DOHH2 (cell line): ENCODE data around the gene LMO7.

ENCODE experiments used
- H3F3A ChIP-seq: fragments of 200-600 bp; sonication (generic), shearing (Covaris generic); 2 replicates; pipeline ENCODE4 v1.6.0; 2016; ENCODE audit warnings: antibody characterized with exemption, mild to moderate bottlenecking; ENCODE audit not compliant: control insufficient read depth, insufficient read depth
- H3K27ac ChIP-seq: fragments of 200-600 bp; sonication (generic); 2 replicates; pipeline ENCODE4 v1.5.1; 2014; ENCODE audit warnings: low read depth, mild to moderate bottlenecking, low read length, moderate library complexity
- H3K27me3 ChIP-seq: fragments of 200-600 bp; sonication (generic); 2 replicates; pipeline ENCODE4 v1.6.1; 2014; ENCODE audit warnings: mild to moderate bottlenecking, low read length, mixed read lengths; ENCODE audit not compliant: control insufficient read depth
- H3K36me3 ChIP-seq: fragments of 200-600 bp; sonication (generic); 2 replicates; pipeline ENCODE4 v1.6.1; 2014; ENCODE audit warnings: mild to moderate bottlenecking, low read length, moderate library complexity, mixed read lengths; ENCODE audit not compliant: control insufficient read depth
- H3K4me1 ChIP-seq: fragments of 200-600 bp; sonication (generic); 2 replicates; pipeline ENCODE4 v1.6.1; 2014; ENCODE audit warnings: mild to moderate bottlenecking, low read length, mixed read lengths; ENCODE audit not compliant: control insufficient read depth
- H3K4me2 ChIP-seq: fragments of 200-600 bp; sonication (generic); 2 replicates; pipeline ENCODE4 v1.6.0; 2014; ENCODE audit warnings: mild to moderate bottlenecking, low read length, moderate library complexity
- H3K4me3 ChIP-seq: fragments of 200-600 bp; sonication (generic); 2 replicates; pipeline ENCODE4 v1.5.1; 2014; ENCODE audit warnings: mild to moderate bottlenecking, low read length, mixed read lengths
- H3K79me2 ChIP-seq: fragments of 200-600 bp; sonication (generic); 2 replicates; pipeline ENCODE4 v1.6.1; 2014; ENCODE audit warnings: mild to moderate bottlenecking, low read length, mixed read lengths; ENCODE audit not compliant: control insufficient read depth
- H3K9me2 ChIP-seq: fragments of 200-600 bp; sonication (generic); replicated peaks from 2 replicates; pipeline ENCODE4 v1.6.1; 2014; ENCODE audit warnings: mild to moderate bottlenecking, low read length, mixed read lengths; ENCODE audit not compliant: control insufficient read depth
- H3K9me3 ChIP-seq: fragments of 200-600 bp; sonication (generic); 2 replicates; pipeline ENCODE4 v1.6.1; 2014; ENCODE audit warnings: antibody characterized with exemption, low read length, mixed read lengths; ENCODE audit not compliant: control insufficient read depth, insufficient read depth
- H4K20me1 ChIP-seq: fragments of 200-600 bp; sonication (generic); 2 replicates; pipeline ENCODE4 v1.6.0; 2014; ENCODE audit warnings: low read depth, mild to moderate bottlenecking, antibody characterized with exemption, low read length, moderate library complexity; ENCODE audit not compliant: control insufficient read depth, insufficient read depth
- EZH2phosphoT487 ChIP-seq: fragments of 200-600 bp; sonication (generic); IDR thresholded peaks from 2 replicates; pipeline ENCODE4 v1.6.1; 2017; ENCODE audit warnings: borderline replicate concordance, mild to moderate bottlenecking, antibody characterized with exemption, low read length, moderate library complexity, mixed read lengths
- TF ChIP-seq, protein P1 (sequence below): fragments of 200-600 bp; sonication (generic); IDR thresholded peaks from one replicate; pipeline ENCODE4 v1.5.1; 2014; ENCODE audit warnings: antibody characterized with exemption, mild to moderate bottlenecking, low read depth, low read length; ENCODE audit not compliant: poor library complexity, severe bottlenecking

LMO7 gene

DNA sequence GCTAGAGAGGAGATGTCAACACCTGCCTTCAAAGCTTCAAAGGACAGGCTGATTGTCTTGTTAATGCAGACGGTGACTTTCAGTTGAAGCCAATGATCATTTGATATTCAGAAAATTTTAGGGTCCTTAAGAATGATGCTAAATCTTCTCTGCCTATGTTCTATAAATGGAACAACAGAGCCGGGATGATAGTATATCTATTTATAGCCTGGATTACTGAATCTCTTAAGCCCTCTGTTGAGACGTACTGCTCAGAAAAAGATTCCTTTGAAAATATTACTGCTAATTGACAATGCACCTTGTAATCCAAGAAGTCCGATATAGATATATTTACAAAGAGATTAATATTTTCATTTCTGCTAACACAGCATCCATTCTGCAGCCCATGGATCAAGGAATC is 35.8 kb upstream of the LMO7 start:
- no peak for TF ChIP-seq EZH2phosphoT487
- TF ChIP-seq, protein P1, sequence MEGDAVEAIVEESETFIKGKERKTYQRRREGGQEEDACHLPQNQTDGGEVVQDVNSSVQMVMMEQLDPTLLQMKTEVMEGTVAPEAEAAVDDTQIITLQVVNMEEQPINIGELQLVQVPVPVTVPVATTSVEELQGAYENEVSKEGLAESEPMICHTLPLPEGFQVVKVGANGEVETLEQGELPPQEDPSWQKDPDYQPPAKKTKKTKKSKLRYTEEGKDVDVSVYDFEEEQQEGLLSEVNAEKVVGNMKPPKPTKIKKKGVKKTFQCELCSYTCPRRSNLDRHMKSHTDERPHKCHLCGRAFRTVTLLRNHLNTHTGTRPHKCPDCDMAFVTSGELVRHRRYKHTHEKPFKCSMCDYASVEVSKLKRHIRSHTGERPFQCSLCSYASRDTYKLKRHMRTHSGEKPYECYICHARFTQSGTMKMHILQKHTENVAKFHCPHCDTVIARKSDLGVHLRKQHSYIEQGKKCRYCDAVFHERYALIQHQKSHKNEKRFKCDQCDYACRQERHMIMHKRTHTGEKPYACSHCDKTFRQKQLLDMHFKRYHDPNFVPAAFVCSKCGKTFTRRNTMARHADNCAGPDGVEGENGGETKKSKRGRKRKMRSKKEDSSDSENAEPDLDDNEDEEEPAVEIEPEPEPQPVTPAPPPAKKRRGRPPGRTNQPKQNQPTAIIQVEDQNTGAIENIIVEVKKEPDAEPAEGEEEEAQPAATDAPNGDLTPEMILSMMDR = no peak
- Histone ChIP-seq H3K9me3 (no peaks in the 10 kb centered on the region), H4K20me1 (no peaks in the 10 kb centered on the region)

DNA sequence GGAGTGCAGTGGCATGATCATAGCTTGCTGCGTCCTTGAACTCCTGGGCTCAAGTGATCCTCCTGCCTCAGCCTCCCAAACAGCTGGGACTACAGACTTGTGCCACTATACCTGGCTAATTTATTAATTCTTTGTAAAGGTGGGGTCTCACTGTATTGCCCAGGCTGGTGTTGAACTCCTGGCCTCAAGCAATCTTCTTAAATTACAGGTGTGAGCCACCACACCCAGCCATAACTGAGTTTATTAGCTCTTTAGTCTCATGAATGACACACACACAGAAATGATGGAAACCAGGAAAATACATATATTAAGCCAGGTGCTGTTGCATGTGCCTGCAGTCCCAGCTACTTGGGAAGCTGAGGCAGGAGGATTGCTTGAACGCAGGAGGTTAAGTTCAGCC is 33.1 kb upstream of the LMO7 start:
- Histone ChIP-seq H4K20me1 (no peaks in the 10 kb centered on the region), H3K27ac (no peak overlapping the region), H3F3A (no peaks in the 10 kb centered on the region), H3K4me1 (no peaks in the 10 kb centered on the region), H3K4me2 (no peak overlapping the region), H3K36me3 (peaks cover 36% of the 10 kb centered on the region), H3K79me2 (no peaks in the 10 kb centered on the region), H3K4me3 (no peak overlapping the region), H3K9me3 (no peaks in the 10 kb centered on the region), H3K27me3 (no peaks in the 10 kb centered on the region), H3K9me2 (no peaks in the 10 kb centered on the region)
- TF ChIP-seq, protein P1 = no peak
- TF ChIP-seq EZH2phosphoT487 = no peak

More for the DNA sequence above, 35.8 kb upstream of the LMO7 start:
- H3K27me3 ChIP-seq = no peaks in the 10 kb centered on the region
- H3K4me1 ChIP-seq = no peaks in the 10 kb centered on the region
- no peak overlapping the region for H3K4me2 ChIP-seq
- no peaks in the 10 kb centered on the region for H3K79me2 ChIP-seq
- H3K9me2 ChIP-seq = no peaks in the 10 kb centered on the region
- H3K4me3 ChIP-seq = no peak overlapping the region
- peaks cover 47% of the 10 kb centered on the region for H3K36me3 ChIP-seq
- no peak overlapping the region for H3K27ac ChIP-seq
- H3F3A ChIP-seq = no peaks in the 10 kb centered on the region

GRCh38 chr13:75607447-75607846 is 28.7 kb upstream of the LMO7 start:
- Histone ChIP-seq H3K4me2 (no peak overlapping the region), H3K9me2 (no peaks in the 10 kb centered on the region), H3K27ac (no peak overlapping the region), H3F3A (no peaks in the 10 kb centered on the region; the same call in 1 of the 2 replicates), H3K79me2 (no peaks in the 10 kb centered on the region), H4K20me1 (no peaks in the 10 kb centered on the region), H3K36me3 (peaks cover 13% of the 10 kb centered on the region), H3K4me1 (no peaks in the 10 kb centered on the region), H3K9me3 (no peaks in the 10 kb centered on the region), H3K4me3 (no peak overlapping the region), H3K27me3 (no peaks in the 10 kb centered on the region)
- no peak for TF ChIP-seq EZH2phosphoT487
- TF ChIP-seq, protein P1 = no peak

- no peaks in the 10 kb centered on the region for H4K20me1 ChIP-seq
- H3K36me3 ChIP-seq = peaks cover 10% of the 10 kb centered on the region
- H3K4me1 ChIP-seq = no peaks in the 10 kb centered on the region
- H3K4me2 ChIP-seq = no peak overlapping the region
- H3K4me3 ChIP-seq = no peak overlapping the region
- no peaks in the 10 kb centered on the region for H3K9me2 ChIP-seq
- TF ChIP-seq, protein P1 = no peak
- no peaks in the 10 kb centered on the region for H3K79me2 ChIP-seq
- H3K27ac ChIP-seq = no peak overlapping the region
- no peaks in the 10 kb centered on the region for H3K27me3 ChIP-seq
- no peaks in the 10 kb centered on the region for H3K9me3 ChIP-seq
- H3F3A ChIP-seq = no peaks in the 10 kb centered on the region; the same call in 1 of the 2 replicates
Observed at GRCh38 chr13:75610466-75610865, 25.7 kb upstream of the LMO7 start.
